Left ventricle myocardium inferior (tissue), 1 donor: Measurements from ENCODE around the gene ALDOA. TPM values are rescaled to one million over a fixed set of nuclear protein-coding genes. Genes with fewer than 3 reads are reported as not detected.

ENCODE experiments used
- DNase-seq: peaks from one replicate; pipeline ENCODE4 v3.0.0-alpha.2; 2020
- H3K27ac ChIP-seq: fragments of 200-600 bp; replicated peaks from 2 replicates; pipeline ENCODE4 v1.8.0; 2021
- H3K27me3 ChIP-seq: fragments of 200-600 bp; 2 replicates; pipeline ENCODE4 v1.8.0; 2021; ENCODE audit warnings: low read depth
- H3K36me3 ChIP-seq: fragments of 200-600 bp; 2 replicates; pipeline ENCODE4 v1.8.0; 2021
- H3K4me1 ChIP-seq: fragments of 200-600 bp; 2 replicates; pipeline ENCODE4 v1.8.0; 2021
- H3K4me3 ChIP-seq: fragments of 200-600 bp; 2 replicates; pipeline ENCODE4 v1.8.0; 2021; ENCODE audit warnings: mild to moderate bottlenecking, moderate library complexity
- H3K9me3 ChIP-seq: fragments of 200-600 bp; replicated peaks from 2 replicates; pipeline ENCODE4 v1.8.0; 2021
- intact Hi-C: fragments of 100-400 bp; cut with micrococcal nuclease; formaldehyde crosslinking; loops from one replicate; pipeline ENCODE4 v1.11.0; 2022
- total RNA-seq: library from RNA; stranded (reverse); fragmentation: NEBNext Ultra II Directional; extraction: Animal tissue kit (Norgen Biotek cat#: 25700); gene quantifications from one replicate; pipeline ENCODE4 v1.2.1, GENCODE V29; 2021
- TF ChIP-seq, protein P1 (sequence below): fragments of 200-600 bp; IDR thresholded peaks from 2 replicates; pipeline ENCODE4 v1.8.0; 2021; ENCODE audit warnings: antibody characterized with exemption, mild to moderate bottlenecking, borderline replicate concordance
- donor health status: DM: no; HTN: yes; CAD: no; lungs with severe emphysema.

Gene ALDOA
- total RNA-seq, 1 donor from 2014 or later: 3,337 TPM

GRCh38 chr16:30022887-30023286 is 42.7 kb upstream of the ALDOA start, which contains the start of gene C16orf92:
Gene C16orf92, plus strand, starts transcription at chr16:30023198. Its CDS starts 143 bp downstream, at chr16:30023341.
- Histone ChIP-seq H3K4me3 (no peak within 1 kb of the TSS), H3K27me3 (peaks cover 51% of the 10 kb centered on the region), H3K36me3 (no peaks in the 10 kb centered on the region), H3K27ac (no peak within 1 kb of the TSS), H3K9me3 (no peaks in the 10 kb centered on the region), H3K4me1 (peaks cover 13% of the 10 kb centered on the region)
- TF ChIP-seq, protein P1, sequence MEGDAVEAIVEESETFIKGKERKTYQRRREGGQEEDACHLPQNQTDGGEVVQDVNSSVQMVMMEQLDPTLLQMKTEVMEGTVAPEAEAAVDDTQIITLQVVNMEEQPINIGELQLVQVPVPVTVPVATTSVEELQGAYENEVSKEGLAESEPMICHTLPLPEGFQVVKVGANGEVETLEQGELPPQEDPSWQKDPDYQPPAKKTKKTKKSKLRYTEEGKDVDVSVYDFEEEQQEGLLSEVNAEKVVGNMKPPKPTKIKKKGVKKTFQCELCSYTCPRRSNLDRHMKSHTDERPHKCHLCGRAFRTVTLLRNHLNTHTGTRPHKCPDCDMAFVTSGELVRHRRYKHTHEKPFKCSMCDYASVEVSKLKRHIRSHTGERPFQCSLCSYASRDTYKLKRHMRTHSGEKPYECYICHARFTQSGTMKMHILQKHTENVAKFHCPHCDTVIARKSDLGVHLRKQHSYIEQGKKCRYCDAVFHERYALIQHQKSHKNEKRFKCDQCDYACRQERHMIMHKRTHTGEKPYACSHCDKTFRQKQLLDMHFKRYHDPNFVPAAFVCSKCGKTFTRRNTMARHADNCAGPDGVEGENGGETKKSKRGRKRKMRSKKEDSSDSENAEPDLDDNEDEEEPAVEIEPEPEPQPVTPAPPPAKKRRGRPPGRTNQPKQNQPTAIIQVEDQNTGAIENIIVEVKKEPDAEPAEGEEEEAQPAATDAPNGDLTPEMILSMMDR: no peak
- intact Hi-C loops: no loop called here
- no peak for DNase-seq

DNA sequence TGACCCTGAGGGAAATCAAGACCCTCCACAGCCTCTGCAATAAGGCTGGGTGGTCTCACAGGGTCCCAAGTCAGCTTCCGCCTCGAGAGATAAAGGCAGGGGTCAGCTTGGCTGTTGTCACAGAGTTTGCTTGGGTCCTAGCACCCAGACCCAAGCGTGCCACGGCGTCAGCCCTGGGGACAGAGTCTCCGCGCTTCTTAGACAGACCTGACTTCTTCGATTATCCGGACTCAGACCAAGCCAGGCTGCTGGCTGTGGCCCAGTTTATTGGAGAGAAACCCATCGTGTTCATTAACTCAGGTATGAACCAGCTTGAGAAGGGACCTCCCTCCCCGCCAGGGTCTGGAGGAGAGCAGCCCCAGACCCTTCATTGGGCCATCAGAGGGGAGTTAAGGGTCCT is 42.0 kb upstream of the ALDOA start:
- no peak for DNase-seq
- TF ChIP-seq, protein P1: no peak
- H3K4me1 ChIP-seq: peaks cover 13% of the 10 kb centered on the region

GRCh38 chr16:30024451-30024850 is 41.1 kb upstream of the ALDOA start:
- no peak for DNase-seq
- H3K36me3 ChIP-seq: no peaks in the 10 kb centered on the region
- TF ChIP-seq, protein P1: no peak
- H3K4me3 ChIP-seq: no peak overlapping the region
- H3K9me3 ChIP-seq: no peaks in the 10 kb centered on the region
- intact Hi-C loops: no loop called here
- no peak overlapping the region for H3K27ac ChIP-seq
- peaks cover 13% of the 10 kb centered on the region for H3K4me1 ChIP-seq
- peaks cover 67% of the 10 kb centered on the region for H3K27me3 ChIP-seq

More for the DNA sequence above, 42.0 kb upstream of the ALDOA start:
- no peak overlapping the region for H3K4me3 ChIP-seq
- no peaks in the 10 kb centered on the region for H3K9me3 ChIP-seq
- no peak overlapping the region for H3K27ac ChIP-seq
- intact Hi-C loops: no loop called here
- peaks cover 58% of the 10 kb centered on the region for H3K27me3 ChIP-seq
- no peaks in the 10 kb centered on the region for H3K36me3 ChIP-seq

DNA sequence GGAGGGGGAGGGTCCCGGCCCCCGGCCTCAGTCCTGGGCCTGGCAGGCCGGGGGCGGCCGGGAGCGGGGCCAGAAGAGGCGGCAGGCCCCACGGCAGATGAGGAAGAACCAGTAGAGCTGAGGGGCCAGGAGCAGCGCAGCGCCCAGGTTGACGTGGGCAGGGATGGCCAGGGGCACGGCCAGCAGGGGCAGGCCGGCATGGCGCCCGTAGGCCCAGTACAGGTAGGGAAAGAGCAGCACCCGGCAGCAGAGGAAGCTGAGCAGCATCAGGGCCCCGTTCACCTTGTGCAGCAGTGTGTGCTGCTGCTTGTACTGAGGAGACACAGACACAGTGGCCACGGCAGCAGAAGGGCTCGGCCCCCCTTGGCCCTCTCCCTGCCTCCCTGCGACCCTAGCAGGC is 40.4 kb upstream of the ALDOA start:
- peaks cover 13% of the 10 kb centered on the region for H3K4me1 ChIP-seq
- intact Hi-C loops: no loop called here
- peaks cover 74% of the 10 kb centered on the region for H3K27me3 ChIP-seq
- no peak overlapping the region for H3K27ac ChIP-seq
- no peak for DNase-seq
- TF ChIP-seq, protein P1: no peak
- no peaks in the 10 kb centered on the region for H3K9me3 ChIP-seq
- H3K36me3 ChIP-seq: no peaks in the 10 kb centered on the region
- H3K4me3 ChIP-seq: no peak overlapping the region

GRCh38 chr16:30025574-30025973 is 40.0 kb upstream of the ALDOA start:
- intact Hi-C loops: no loop called here
- DNase-seq: no peak
- Histone ChIP-seq H3K27me3 (peaks cover 76% of the 10 kb centered on the region), H3K27ac (no peak overlapping the region), H3K4me1 (peaks cover 13% of the 10 kb centered on the region), H3K9me3 (no peaks in the 10 kb centered on the region), H3K36me3 (no peaks in the 10 kb centered on the region), H3K4me3 (no peak overlapping the region)
- TF ChIP-seq, protein P1: no peak

DNA sequence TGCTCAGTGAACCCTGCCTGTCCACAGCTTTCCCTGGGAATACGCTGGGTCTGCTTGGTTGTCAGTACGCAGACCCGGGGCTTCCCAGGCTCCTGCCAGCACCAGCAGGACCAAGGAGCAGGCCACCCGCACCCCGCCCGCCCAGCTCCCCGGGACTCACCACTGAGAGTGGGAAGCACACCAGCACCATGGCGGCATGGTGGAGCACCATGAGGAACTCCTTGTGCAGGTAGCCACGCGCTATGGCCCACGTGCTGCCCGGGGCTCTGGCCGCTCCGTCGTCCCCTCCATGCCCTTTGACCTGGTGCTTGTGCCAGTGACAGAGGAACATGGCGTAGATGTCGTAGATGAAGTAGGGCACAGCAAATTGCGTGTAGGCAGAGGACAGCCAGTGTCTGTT is 39.1 kb upstream of the ALDOA start:
- no peak overlapping the region for H3K4me3 ChIP-seq
- H3K36me3 ChIP-seq: no peaks in the 10 kb centered on the region
- H3K27ac ChIP-seq: no peak overlapping the region
- H3K9me3 ChIP-seq: no peaks in the 10 kb centered on the region
- H3K27me3 ChIP-seq: peaks cover 77% of the 10 kb centered on the region
- TF ChIP-seq, protein P1: no peak
- no peak for DNase-seq
- intact Hi-C loops: no loop called here
- peaks cover 12% of the 10 kb centered on the region for H3K4me1 ChIP-seq
